ENCODE measurements around the gene WDR5. TPM values are rescaled to one million over a fixed set of nuclear protein-coding genes. Genes with fewer than 3 reads are reported as not detected.

WDR5 gene
- polyA plus RNA-seq, 1 of the 3 experiments (the other 2 are of a cell fraction), result 36.6 TPM

GRCh38 chr9:134172198-134173126, 36.6 kb downstream of the WDR5 start:
- DNase-seq, result no peak

DNA sequence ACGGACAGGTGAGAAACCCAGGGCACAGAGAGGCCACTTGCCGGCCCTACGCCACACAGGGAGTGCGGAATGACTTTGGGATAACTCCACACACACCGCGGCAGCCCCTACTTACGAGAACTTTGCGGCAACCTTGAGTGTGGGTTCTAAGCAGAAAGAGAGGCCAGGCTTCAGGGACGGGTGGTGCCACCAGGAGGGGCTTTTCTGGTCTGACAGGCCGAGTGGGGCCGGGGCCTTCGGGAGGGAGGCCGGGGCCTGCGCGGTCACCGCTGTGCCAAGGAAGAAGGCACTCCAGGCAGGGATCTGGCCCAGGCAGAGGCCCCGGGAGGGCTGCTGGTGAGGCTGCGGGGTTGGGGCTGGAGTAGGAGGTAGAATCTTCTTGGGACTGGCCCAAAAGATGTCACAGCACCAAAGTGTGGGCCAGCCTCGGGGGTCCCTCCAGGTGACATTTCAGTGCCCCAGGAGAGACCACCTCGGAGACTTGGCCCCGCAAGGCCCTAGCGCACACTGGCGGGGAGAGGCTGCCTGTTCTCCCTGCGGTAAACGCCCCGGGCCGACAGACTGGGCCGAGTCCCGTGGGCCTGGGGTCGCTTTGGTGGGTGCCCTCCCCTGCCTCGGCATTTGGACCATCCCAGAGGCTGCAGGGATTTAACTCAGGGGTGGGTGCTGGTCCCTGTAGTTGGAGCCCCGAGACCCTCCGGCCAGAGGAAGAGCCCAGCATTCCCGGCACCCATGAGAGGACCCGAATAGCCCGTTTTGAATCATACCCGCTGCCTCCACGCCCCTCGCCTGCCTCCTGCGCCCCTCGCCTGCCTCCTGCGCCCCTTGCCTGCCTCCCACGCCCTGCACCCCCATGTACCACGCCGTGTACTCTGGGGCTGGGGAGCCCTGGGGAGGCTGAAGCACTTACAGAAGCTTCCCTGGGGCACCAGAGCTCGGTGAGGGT, 37.5 kb downstream of the WDR5 start:
- peaks cover 7% of the 10 kb centered on the region; the same call in 1 of the 2 replicates for H3K27me3 ChIP-seq (ENCODE audit: insufficient read depth)
- CTCF ChIA-PET, result interaction anchor here (1.1 to 10.0 kb wide), 3 partner anchors 273 to 516 kb away, joined by 3 to 384 read pairs (median 12); no protein-coding TSS in a partner anchor
- no peak overlapping the region for H3K27ac ChIP-seq (ENCODE audit: low read depth in 2 of 2, low read length in 1 of 2)
- DNase-seq, result no peak
- no peaks in the 10 kb centered on the region for H3K36me3 ChIP-seq (replicated peaks in 1 of 2; ENCODE audit: control insufficient read depth in 1 of 2, insufficient read depth in 2 of 2, low read length in 1 of 2)
- H3K9me3 ChIP-seq, result no peaks in the 10 kb centered on the region
- H3K9ac ChIP-seq, result no peak overlapping the region
- no peaks in the 10 kb centered on the region for H3K9me2 ChIP-seq
- POLR2A ChIA-PET, result no interaction called here
- H2AFZ ChIP-seq (ENCODE audit: low read depth), result no peak overlapping the region
- no peaks in the 10 kb centered on the region for H4K20me1 ChIP-seq (ENCODE audit: insufficient read depth)
- no peaks in the 10 kb centered on the region for H3F3A ChIP-seq (replicated peaks; ENCODE audit: insufficient read depth)
- H3K4me1 ChIP-seq (ENCODE audit: control insufficient read depth in 1 of 2, insufficient read depth in 2 of 2, low read depth in 1 of 2, low read length in 1 of 2), result peaks cover 0 to 7% of the 10 kb centered on the region in 2 experiments; a peak in 1 of 4 replicates
- H3K4me3 ChIP-seq (ENCODE audit: low read depth in 2 of 2, low read length in 1 of 2), result no peak overlapping the region
- H3K4me2 ChIP-seq, result no peak overlapping the region
- no peaks in the 10 kb centered on the region for H3K79me2 ChIP-seq (ENCODE audit: insufficient read depth)
- WGBS (ENCODE audit: low lambda C conversion rate), result 77% methylated on average over 15 of the region's 46 CpGs
- TF ChIP-seq SMC3 (IDR thresholded peaks at IDR 0.05; ENCODE audit: low read depth, low read length), result no peak
- TF ChIP-seq SIN3A (IDR thresholded peaks at IDR 0.05; ENCODE audit: borderline replicate concordance, low read depth, low read length), result no peak
- no peak for TF ChIP-seq USF1 (IDR thresholded peaks at IDR 0.05; ENCODE audit: borderline replicate concordance, low read depth)
- no peak for TF ChIP-seq EZH2phosphoT487 (IDR thresholded peaks at IDR 0.05; ENCODE audit: borderline replicate concordance, low read depth)
- no peak for TF ChIP-seq RFX5 (IDR thresholded peaks at IDR 0.05; ENCODE audit: low read length)
- TF ChIP-seq, protein P1, sequence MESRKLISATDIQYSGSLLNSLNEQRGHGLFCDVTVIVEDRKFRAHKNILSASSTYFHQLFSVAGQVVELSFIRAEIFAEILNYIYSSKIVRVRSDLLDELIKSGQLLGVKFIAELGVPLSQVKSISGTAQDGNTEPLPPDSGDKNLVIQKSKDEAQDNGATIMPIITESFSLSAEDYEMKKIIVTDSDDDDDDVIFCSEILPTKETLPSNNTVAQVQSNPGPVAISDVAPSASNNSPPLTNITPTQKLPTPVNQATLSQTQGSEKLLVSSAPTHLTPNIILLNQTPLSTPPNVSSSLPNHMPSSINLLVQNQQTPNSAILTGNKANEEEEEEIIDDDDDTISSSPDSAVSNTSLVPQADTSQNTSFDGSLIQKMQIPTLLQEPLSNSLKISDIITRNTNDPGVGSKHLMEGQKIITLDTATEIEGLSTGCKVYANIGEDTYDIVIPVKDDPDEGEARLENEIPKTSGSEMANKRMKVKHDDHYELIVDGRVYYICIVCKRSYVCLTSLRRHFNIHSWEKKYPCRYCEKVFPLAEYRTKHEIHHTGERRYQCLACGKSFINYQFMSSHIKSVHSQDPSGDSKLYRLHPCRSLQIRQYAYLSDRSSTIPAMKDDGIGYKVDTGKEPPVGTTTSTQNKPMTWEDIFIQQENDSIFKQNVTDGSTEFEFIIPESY (IDR thresholded peaks at IDR 0.05; ENCODE audit: borderline replicate concordance, low read depth), result no peak
- TF ChIP-seq RXRA (IDR thresholded peaks at IDR 0.05; ENCODE audit: borderline replicate concordance, low read depth), result no peak
- no peak for TF ChIP-seq GABPA (IDR thresholded peaks at IDR 0.05; ENCODE audit: low read depth)
- TF ChIP-seq ELF1 (IDR thresholded peaks at IDR 0.05), result no peak
- TF ChIP-seq CTCF (IDR thresholded peaks at IDR 0.05), result no peak
- no peak for TF ChIP-seq RCOR1 (IDR thresholded peaks at IDR 0.05; ENCODE audit: low read length)
- TF ChIP-seq FOXM1 (IDR thresholded peaks at IDR 0.05; ENCODE audit: low read depth), result no peak
- no peak for TF ChIP-seq CHD2 (IDR thresholded peaks at IDR 0.05; ENCODE audit: low read length, partially characterized antibody)
- no peak for TF ChIP-seq EP300 (IDR thresholded peaks at IDR 0.05; ENCODE audit: borderline replicate concordance in 1 of 2, low read depth in 1 of 2, low read length in 1 of 2)
- TF ChIP-seq MXI1 (IDR thresholded peaks at IDR 0.05; ENCODE audit: low read depth, low read length), result no peak

More at GRCh38 chr9:134172198-134173126, 36.6 kb downstream of the WDR5 start:
- Histone ChIP-seq H3K36me3 (replicated peaks in 1 of 2; ENCODE audit: control insufficient read depth in 1 of 2, insufficient read depth in 2 of 2, low read length in 1 of 2) (no peaks in the 10 kb centered on the region), H3K9me2 (no peaks in the 10 kb centered on the region), H3K27ac (ENCODE audit: low read depth in 2 of 2, low read length in 1 of 2) (no peak overlapping the region), H3K4me3 (ENCODE audit: low read depth in 2 of 2, low read length in 1 of 2) (no peak overlapping the region), H3F3A (replicated peaks; ENCODE audit: insufficient read depth) (peaks cover 6% of the 10 kb centered on the region), H3K27me3 (ENCODE audit: insufficient read depth) (peaks cover 7% of the 10 kb centered on the region; the same call in 1 of the 2 replicates), H3K4me1 (ENCODE audit: control insufficient read depth in 1 of 2, insufficient read depth in 2 of 2, low read depth in 1 of 2, low read length in 1 of 2) (peaks cover 0 to 7% of the 10 kb centered on the region in 2 experiments; a peak in 1 of 4 replicates), H2AFZ (ENCODE audit: low read depth) (no peak overlapping the region), H3K4me2 (no peak overlapping the region), H3K9me3 (no peaks in the 10 kb centered on the region), H4K20me1 (ENCODE audit: insufficient read depth) (no peaks in the 10 kb centered on the region), H3K79me2 (ENCODE audit: insufficient read depth) (no peaks in the 10 kb centered on the region), H3K9ac (no peak overlapping the region)
- no peak for TF ChIP-seq MEF2A (IDR thresholded peaks at IDR 0.05; ENCODE audit: borderline replicate concordance, low read depth)
- no peak for TF ChIP-seq NRF1 (IDR thresholded peaks at IDR 0.05; ENCODE audit: low read depth, low read length)
- TF ChIP-seq SMC3 (IDR thresholded peaks at IDR 0.05; ENCODE audit: low read depth, low read length), result no peak
- TF ChIP-seq RCOR1 (IDR thresholded peaks at IDR 0.05; ENCODE audit: low read length), result no peak
- no peak for TF ChIP-seq SIN3A (IDR thresholded peaks at IDR 0.05; ENCODE audit: borderline replicate concordance, low read depth, low read length)
- no peak for TF ChIP-seq CHD2 (IDR thresholded peaks at IDR 0.05; ENCODE audit: low read length, partially characterized antibody)
- no peak for TF ChIP-seq TCF12 (IDR thresholded peaks at IDR 0.05)
- TF ChIP-seq MAX (IDR thresholded peaks at IDR 0.05; ENCODE audit: low read depth), result no peak
- no peak for TF ChIP-seq GATA2 (CRISPR knock-in tag; IDR thresholded peaks at IDR 0.05)
- POLR2A ChIA-PET, result no interaction called here
- CTCF ChIA-PET, result interaction anchor here (1.3 to 10.0 kb wide), 9 partner anchors 7 to 519 kb away, joined by 3 to 384 read pairs (median 6); no protein-coding TSS in a partner anchor
- WGBS (ENCODE audit: low lambda C conversion rate), result 85% methylated on average over 18 of the region's 31 CpGs
